BE2C (cell line): ENCODE data around the gene STT3A.
A peak's percentile ranks its signal among the peaks of the same experiment; 100 is the strongest.

ENCODE experiments used
- DNase-seq: peaks from one replicate; pipeline ENCODE4 v3.0.0-alpha.2; 2020
- H3K27me3 ChIP-seq: fragments of 250-450 bp; sonication (Bioruptor Pico); 2 replicates; pipeline ENCODE4 v1.5.1; 2020; ENCODE audit warnings: mild to moderate bottlenecking
- H3K36me3 ChIP-seq: fragments of 250-450 bp; sonication (Bioruptor Pico); 2 replicates; pipeline ENCODE4 v1.5.1; 2020; ENCODE audit warnings: mild to moderate bottlenecking
- H3K4me1 ChIP-seq: fragments of 250-450 bp; sonication (Bioruptor Pico); 2 replicates; pipeline ENCODE4 v1.5.1; 2020
- H3K4me3 ChIP-seq: 2 replicates; pipeline ENCODE4 v1.5.1; 2011; ENCODE audit warnings: low read depth, low read length
- H3K9me3 ChIP-seq: fragments of 250-450 bp; sonication (Bioruptor Pico); 2 replicates; pipeline ENCODE4 v1.5.1; 2020
- CTCF ChIP-seq: IDR thresholded peaks from 2 replicates; pipeline ENCODE4 v1.5.1; 2012; ENCODE audit warnings: mild to moderate bottlenecking, low read depth, low read length

STT3A gene

GRCh38 chr11:125618383-125618782, 25.7 kb downstream of the STT3A start:
- no peaks in the 10 kb centered on the region for H3K27me3 ChIP-seq
- H3K9me3 ChIP-seq: no peaks in the 10 kb centered on the region
- no peak for DNase-seq
- no peak overlapping the region for H3K4me3 ChIP-seq
- no peak for TF ChIP-seq CTCF
- peaks cover 77% of the 10 kb centered on the region for H3K36me3 ChIP-seq
- H3K4me1 ChIP-seq: no peaks in the 10 kb centered on the region

GRCh38 chr11:125621995-125622394, 29.3 kb downstream of the STT3A start:
- H3K9me3 ChIP-seq: no peaks in the 10 kb centered on the region
- H3K4me3 ChIP-seq: no peak overlapping the region
- no peak for DNase-seq
- H3K27me3 ChIP-seq: no peaks in the 10 kb centered on the region
- no peak for TF ChIP-seq CTCF
- peaks cover 49% of the 10 kb centered on the region for H3K36me3 ChIP-seq
- H3K4me1 ChIP-seq: no peaks in the 10 kb centered on the region

GRCh38 chr11:125623064-125623463, 30.4 kb downstream of the STT3A start:
- Histone ChIP-seq H3K4me3 (no peak overlapping the region), H3K4me1 (no peaks in the 10 kb centered on the region), H3K9me3 (no peaks in the 10 kb centered on the region), H3K27me3 (no peaks in the 10 kb centered on the region), H3K36me3 (peaks cover 38% of the 10 kb centered on the region)
- no peak for TF ChIP-seq CTCF
- no peak for DNase-seq

- Histone ChIP-seq H3K27me3 (no peaks in the 10 kb centered on the region), H3K36me3 (peaks cover 27% of the 10 kb centered on the region), H3K4me3 (peak within 1 kb of the TSS; percentile 78), H3K9me3 (no peaks in the 10 kb centered on the region), H3K4me1 (no peaks in the 10 kb centered on the region)
- no peak for DNase-seq
- TF ChIP-seq CTCF: no peak
Measured at GRCh38 chr11:125624756-125625213, 32.1 kb downstream of the STT3A start, which contains the start of gene CHEK1. CHEK1 (plus strand) TSS chr11:125625163; CDS start chr11:125626769, 1,606 bp downstream.

- DNase-seq: no peak
- Histone ChIP-seq H3K4me1 (no peaks in the 10 kb centered on the region), H3K9me3 (no peaks in the 10 kb centered on the region), H3K27me3 (no peaks in the 10 kb centered on the region), H3K4me3 (peak overlapping the region; percentile 78), H3K36me3 (peaks cover 27% of the 10 kb centered on the region)
- TF ChIP-seq CTCF: no peak
Measured at GRCh38 chr11:125625225-125625629, 32.6 kb downstream of the STT3A start.

- H3K9me3 ChIP-seq: no peaks in the 10 kb centered on the region
- H3K4me3 ChIP-seq: peak overlapping the region; percentile 78
- H3K27me3 ChIP-seq: no peaks in the 10 kb centered on the region
- H3K4me1 ChIP-seq: no peaks in the 10 kb centered on the region
- peaks cover 27% of the 10 kb centered on the region for H3K36me3 ChIP-seq
- peak; percentile 92 for DNase-seq
- no peak for TF ChIP-seq CTCF
Measured at GRCh38 chr11:125625630-125626287, 33.1 kb downstream of the STT3A start.
